ENCODE data around the gene VDAC2.

VDAC2 gene

GRCh38 chr10:75236178-75236825 is 25.7 kb downstream of the VDAC2 start:
- DNase-seq (ENCODE audit: low read depth) = no peak
- no peak for TF ChIP-seq CTCF (IDR thresholded peaks at IDR 0.05; ENCODE audit: low read depth, low read length, missing control alignments)
- H3K4me3 ChIP-seq (ENCODE audit: low read depth, low read length) = no peak overlapping the region

- no peak overlapping the region for H3K4me3 ChIP-seq (ENCODE audit: low read depth, low read length)
- no peak for TF ChIP-seq CTCF (IDR thresholded peaks at IDR 0.05; ENCODE audit: low read depth, low read length, missing control alignments)
- DNase-seq (ENCODE audit: low read depth) = no peak
Measured at GRCh38 chr10:75238182-75239095, 27.8 kb downstream of the VDAC2 start.

- TF ChIP-seq CTCF (IDR thresholded peaks at IDR 0.05; ENCODE audit: low read depth, low read length, missing control alignments) = no peak
- no peak overlapping the region for H3K4me3 ChIP-seq (ENCODE audit: low read depth, low read length)
- no peak for DNase-seq (ENCODE audit: low read depth)
Measured at GRCh38 chr10:75239096-75239790, 28.6 kb downstream of the VDAC2 start.

- no peak overlapping the region for H3K4me3 ChIP-seq (ENCODE audit: low read depth, low read length)
- DNase-seq (ENCODE audit: low read depth) = no peak
- no peak for TF ChIP-seq CTCF (IDR thresholded peaks at IDR 0.05; ENCODE audit: low read depth, low read length, missing control alignments)
Measured at GRCh38 chr10:75240329-75241076, 29.9 kb downstream of the VDAC2 start.

- no peak for TF ChIP-seq CTCF (IDR thresholded peaks at IDR 0.05; ENCODE audit: low read depth, low read length, missing control alignments)
- H3K4me3 ChIP-seq (ENCODE audit: low read depth, low read length) = no peak overlapping the region
- DNase-seq (ENCODE audit: low read depth) = no peak
Measured at GRCh38 chr10:75243426-75243825, 32.8 kb downstream of the VDAC2 start.

- TF ChIP-seq CTCF (IDR thresholded peaks at IDR 0.05; ENCODE audit: low read depth, low read length, missing control alignments) = no peak
- DNase-seq (ENCODE audit: low read depth) = no peak
- no peak overlapping the region for H3K4me3 ChIP-seq (ENCODE audit: low read depth, low read length)
Measured at GRCh38 chr10:75244487-75245353, 34.1 kb downstream of the VDAC2 start.
